ENCODE data around the gene TPP1. TPM values are rescaled to one million over a fixed set of nuclear protein-coding genes. Genes with fewer than 3 reads are reported as not detected.

Gene TPP1
- total and polyA plus RNA-seq, 2 experiments from 2014 or later = 68.4 to 185 TPM

DNA sequence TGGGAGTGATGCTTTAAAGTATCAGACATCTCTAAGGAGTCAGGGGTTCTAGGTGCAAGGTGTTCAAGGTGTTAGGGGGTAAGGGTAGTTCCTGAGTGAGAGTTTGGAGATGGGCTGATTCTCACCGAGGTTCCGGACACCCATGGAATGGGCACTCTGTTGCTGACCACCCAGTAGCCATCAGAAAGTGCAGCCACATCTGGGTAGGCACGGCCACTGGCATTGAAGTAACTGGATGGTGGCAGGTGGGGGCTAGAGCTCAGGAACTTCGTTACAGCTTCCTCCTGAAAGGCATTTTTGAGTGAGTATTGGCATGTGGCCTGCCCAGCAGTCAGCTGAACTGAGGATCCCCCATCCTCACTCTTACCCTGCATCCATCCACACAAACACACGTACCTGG lies 4.2 kb downstream of the TPP1 start:
- Histone ChIP-seq H3K79me2 (peaks cover 25% of the 10 kb centered on the region), H3K27me3 (no peaks in the 10 kb centered on the region), H3K9me3 (ENCODE audit: low read depth) (no peaks in the 10 kb centered on the region), H3K27ac (no peak overlapping the region), H3K4me2 (no peak overlapping the region), H3K36me3 (replicated peaks; ENCODE audit: insufficient read depth, low read depth) (no peaks in the 10 kb centered on the region), H3K9me2 (replicated peaks; ENCODE audit: insufficient read depth) (no peaks in the 10 kb centered on the region), H3K4me1 (ENCODE audit: insufficient read depth) (peaks cover 18% of the 10 kb centered on the region), H4K20me1 (ENCODE audit: insufficient read depth, poor library complexity, severe bottlenecking) (no peaks in the 10 kb centered on the region), H3K4me3 (no peak overlapping the region), H2AFZ (no peak overlapping the region)
- no peak for DNase-seq (ENCODE audit: low spot score)
- TF ChIP-seq, protein P1, sequence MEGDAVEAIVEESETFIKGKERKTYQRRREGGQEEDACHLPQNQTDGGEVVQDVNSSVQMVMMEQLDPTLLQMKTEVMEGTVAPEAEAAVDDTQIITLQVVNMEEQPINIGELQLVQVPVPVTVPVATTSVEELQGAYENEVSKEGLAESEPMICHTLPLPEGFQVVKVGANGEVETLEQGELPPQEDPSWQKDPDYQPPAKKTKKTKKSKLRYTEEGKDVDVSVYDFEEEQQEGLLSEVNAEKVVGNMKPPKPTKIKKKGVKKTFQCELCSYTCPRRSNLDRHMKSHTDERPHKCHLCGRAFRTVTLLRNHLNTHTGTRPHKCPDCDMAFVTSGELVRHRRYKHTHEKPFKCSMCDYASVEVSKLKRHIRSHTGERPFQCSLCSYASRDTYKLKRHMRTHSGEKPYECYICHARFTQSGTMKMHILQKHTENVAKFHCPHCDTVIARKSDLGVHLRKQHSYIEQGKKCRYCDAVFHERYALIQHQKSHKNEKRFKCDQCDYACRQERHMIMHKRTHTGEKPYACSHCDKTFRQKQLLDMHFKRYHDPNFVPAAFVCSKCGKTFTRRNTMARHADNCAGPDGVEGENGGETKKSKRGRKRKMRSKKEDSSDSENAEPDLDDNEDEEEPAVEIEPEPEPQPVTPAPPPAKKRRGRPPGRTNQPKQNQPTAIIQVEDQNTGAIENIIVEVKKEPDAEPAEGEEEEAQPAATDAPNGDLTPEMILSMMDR (IDR thresholded peaks at IDR 0.05; ENCODE audit: poor library complexity) = no peak
- WGBS (ENCODE audit: low lambda C conversion rate, missing lambda C conversion rate) = 92% methylated on average over 5 of the region's 5 CpGs

DNA sequence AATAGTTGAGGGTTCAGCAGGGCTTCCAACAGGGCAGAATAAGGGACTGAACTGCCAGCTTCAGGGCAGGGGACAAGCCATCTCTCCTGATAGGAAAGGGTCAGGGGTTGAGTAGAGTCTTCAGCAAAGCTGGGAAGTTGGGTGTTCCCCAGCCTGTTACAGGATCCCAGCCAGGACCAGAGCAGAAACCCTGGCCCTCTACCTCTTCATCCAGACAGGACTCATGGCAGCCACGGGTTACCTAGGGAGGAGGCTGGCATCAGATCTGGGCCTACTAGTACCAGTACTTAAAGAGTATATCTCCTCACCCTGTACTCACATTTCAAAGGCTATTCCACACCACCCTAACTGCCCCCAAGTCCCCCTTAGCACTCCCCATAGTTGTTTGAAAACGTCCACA lies 4.8 kb downstream of the TPP1 start:
- Histone ChIP-seq H3K9me2 (replicated peaks; ENCODE audit: insufficient read depth) (no peaks in the 10 kb centered on the region), H3K4me1 (ENCODE audit: insufficient read depth) (peaks cover 18% of the 10 kb centered on the region), H3K9me3 (ENCODE audit: low read depth) (no peaks in the 10 kb centered on the region), H3K79me2 (peaks cover 30% of the 10 kb centered on the region), H3K4me3 (no peak overlapping the region), H3K4me2 (no peak overlapping the region), H3K36me3 (replicated peaks; ENCODE audit: insufficient read depth, low read depth) (no peaks in the 10 kb centered on the region), H3K27me3 (no peaks in the 10 kb centered on the region), H2AFZ (no peak overlapping the region), H3K27ac (no peak overlapping the region), H4K20me1 (ENCODE audit: insufficient read depth, poor library complexity, severe bottlenecking) (no peaks in the 10 kb centered on the region)
- TF ChIP-seq EZH2 (IDR thresholded peaks at IDR 0.05; ENCODE audit: borderline replicate concordance) (no peak), EZH2phosphoT487 (IDR thresholded peaks at IDR 0.05; ENCODE audit: low read depth, severe bottlenecking, unreplicated experiment) (no peak)
- TF ChIP-seq, protein P1 (IDR thresholded peaks at IDR 0.05; ENCODE audit: poor library complexity) = no peak
- DNase-seq (ENCODE audit: low spot score) = no peak
- 91% methylated on average over 2 of the region's 2 CpGs for WGBS (ENCODE audit: low lambda C conversion rate, missing lambda C conversion rate)

DNA sequence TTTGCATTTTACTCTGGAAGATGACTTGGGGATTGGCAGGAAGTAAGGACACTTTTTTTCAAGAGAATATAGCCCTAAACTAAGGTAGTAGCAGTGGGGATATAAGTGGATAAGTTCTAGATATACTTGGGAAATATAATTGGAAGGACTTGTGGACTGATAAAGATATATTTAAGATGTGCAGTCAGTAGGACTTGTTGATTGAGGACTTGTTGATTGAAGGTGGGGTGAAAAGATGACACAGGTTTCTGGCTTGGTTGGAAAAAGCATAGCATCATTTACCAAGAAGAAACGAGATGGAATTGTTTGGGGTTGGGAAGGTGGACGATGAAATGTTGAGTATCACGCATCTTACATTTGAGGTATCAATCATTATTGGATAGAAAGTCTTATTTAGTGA lies 5.7 kb downstream of the TPP1 start:
- no peak overlapping the region for H3K4me3 ChIP-seq
- peaks cover 18% of the 10 kb centered on the region for H3K4me1 ChIP-seq (ENCODE audit: insufficient read depth)
- no peaks in the 10 kb centered on the region for H3K9me3 ChIP-seq (ENCODE audit: low read depth)
- peak overlapping the region; percentile 98 for H3K27ac ChIP-seq
- H3K79me2 ChIP-seq = peaks cover 33% of the 10 kb centered on the region
- WGBS (ENCODE audit: low lambda C conversion rate, missing lambda C conversion rate) = 98% methylated on average over 3 of the region's 3 CpGs
- H3K9me2 ChIP-seq (replicated peaks; ENCODE audit: insufficient read depth) = no peaks in the 10 kb centered on the region
- DNase-seq (ENCODE audit: low spot score) = no peak
- H3K27me3 ChIP-seq = no peaks in the 10 kb centered on the region
- H3K36me3 ChIP-seq (replicated peaks; ENCODE audit: insufficient read depth, low read depth) = no peaks in the 10 kb centered on the region
- peak overlapping the region; percentile 74 for H3K4me2 ChIP-seq
- no peak overlapping the region for H2AFZ ChIP-seq
- no peak for TF ChIP-seq EZH2phosphoT487 (IDR thresholded peaks at IDR 0.05; ENCODE audit: low read depth, severe bottlenecking, unreplicated experiment)
- TF ChIP-seq, protein P1 (IDR thresholded peaks at IDR 0.05; ENCODE audit: poor library complexity) = no peak
- H4K20me1 ChIP-seq (ENCODE audit: insufficient read depth, poor library complexity, severe bottlenecking) = no peaks in the 10 kb centered on the region
